Mammary epithelial cell (primary cell): ENCODE data around the gene CLEC4D.

Experiments used
- CTCF ChIP-seq, 2 donors: IDR thresholded peaks in 1 of 2; conservative IDR thresholded peaks in 1 of 2; 2 replicates each; pipeline ENCODE4 v1.5.1; 2011 to 2012; ENCODE audit warnings: inconsistent platforms in 2 of 2, low read length in 2 of 2, mild to moderate bottlenecking in 2 of 2, control low read depth in 1 of 2, low read depth in 1 of 2; ENCODE audit not compliant: insufficient read depth in 1 of 2; ENCODE audit errors: extremely low read depth in 1 of 2
- EZH2 ChIP-seq: IDR thresholded peaks from 2 replicates; pipeline ENCODE4 v1.6.1; 2012; ENCODE audit warnings: low read length, inconsistent platforms, borderline replicate concordance

- TF ChIP-seq CTCF (conservative IDR thresholded peaks at IDR 0.05 in 1 of 2, IDR thresholded peaks at IDR 0.05 in 1 of 2; ENCODE audit: extremely low read depth in 1 of 2, insufficient read depth in 1 of 2, low read depth in 1 of 2, low read length in 2 of 2) (no peak), EZH2 (no peak)
Measured at GRCh38 chr12:8549381-8549780, 36.1 kb downstream of the CLEC4D start.
